Measurements from ENCODE around the gene ZNF547. TPM values are rescaled to one million over a fixed set of nuclear protein-coding genes. Genes with fewer than 3 reads are reported as not detected.
A peak's percentile ranks its signal among the peaks of the same experiment; 100 is the strongest.

ZNF547 gene
- not detected for total RNA-seq

- intact Hi-C loops (cut with DNase I) = loop anchor here (1.0 to 2.0 kb wide), 7 partner anchors 26 to 164 kb away; partner anchors contain the start of genes ZNF17, ZNF460, ZNF543 and ZNF548
- no peak for TF ChIP-seq CTCF (IDR thresholded peaks at IDR 0.05)
- DNase-seq (ENCODE audit: low spot score in 2 of 2) = peak; percentile 99 to 100
- Histone ChIP-seq H3K4me1 (no peaks in the 10 kb centered on the region), H3K27ac (peak within 1 kb of the TSS; percentile 95), H3K9me3 (peaks cover 35 to 73% of the 10 kb centered on the region in 2 donors), H3K36me3 (peaks cover 10 to 22% of the 10 kb centered on the region in 2 donors), H3K4me3 (peak within 1 kb of the TSS; percentile 79 to 87), H3K27me3 (no peaks in the 10 kb centered on the region)
Observed at GRCh38 chr19:57362997-57363687, at the start of gene ZNF547, which contains the start of gene TRAPPC2B. ZNF547 (plus strand) TSS chr19:57363551; CDS start chr19:57368556, 5,005 bp downstream. TRAPPC2B (plus strand) TSS chr19:57363551; CDS start chr19:57364834, 1,283 bp downstream.

GRCh38 chr19:57314146-57314545 lies 49.2 kb upstream of the ZNF547 start:
- Histone ChIP-seq H3K9me3 (peaks cover 0 to 31% of the 10 kb centered on the region in 2 donors), H3K4me3 (no peak overlapping the region), H3K27ac (no peak overlapping the region), H3K4me1 (no peaks in the 10 kb centered on the region), H3K27me3 (no peaks in the 10 kb centered on the region), H3K36me3 (no peaks in the 10 kb centered on the region)
- DNase-seq (ENCODE audit: low spot score in 2 of 2) = no peak
- TF ChIP-seq CTCF (IDR thresholded peaks at IDR 0.05) = no peak
- intact Hi-C loops (cut with DNase I) = no loop called here

- Histone ChIP-seq H3K9me3 (peaks cover under 1 to 24% of the 10 kb centered on the region in 2 donors), H3K27ac (no peak overlapping the region), H3K4me3 (no peak overlapping the region), H3K27me3 (no peaks in the 10 kb centered on the region), H3K36me3 (peaks cover 0 to under 1% of the 10 kb centered on the region in 2 donors), H3K4me1 (peaks cover 0 to 6% of the 10 kb centered on the region in 2 donors)
- no peak for TF ChIP-seq CTCF (IDR thresholded peaks at IDR 0.05)
- intact Hi-C loops (cut with DNase I) = no loop called here
- no peak for DNase-seq (ENCODE audit: low spot score in 2 of 2)
Observed at GRCh38 chr19:57317503-57317902, 45.8 kb upstream of the ZNF547 start.

GRCh38 chr19:57319869-57320179 lies 43.5 kb upstream of the ZNF547 start:
- intact Hi-C loops (cut with DNase I) = loop anchor here (1.0 to 2.0 kb wide), 2 partner anchors 39 to 43 kb away; partner anchors contain the start of genes TRAPPC2B, ZNF460 and ZNF547
- Histone ChIP-seq H3K27me3 (no peaks in the 10 kb centered on the region), H3K27ac (peak overlapping the region; percentile 82 to 87), H3K4me1 (peaks cover 0 to 6% of the 10 kb centered on the region in 2 donors), H3K9me3 (peaks cover 20 to 33% of the 10 kb centered on the region in 2 donors), H3K4me3 (peak overlapping the region; percentile 65 to 69), H3K36me3 (peaks cover 16 to 20% of the 10 kb centered on the region in 2 donors)
- no peak for DNase-seq (ENCODE audit: low spot score in 2 of 2)
- no peak for TF ChIP-seq CTCF (IDR thresholded peaks at IDR 0.05)

GRCh38 chr19:57320180-57321084 lies 42.9 kb upstream of the ZNF547 start, which contains the start of gene ZNF543:
ZNF543 (plus strand) TSS chr19:57320472; CDS start chr19:57320854, 382 bp downstream.
- H3K27me3 ChIP-seq = no peaks in the 10 kb centered on the region
- peaks cover 20 to 37% of the 10 kb centered on the region in 2 donors for H3K9me3 ChIP-seq
- peaks cover 22 to 26% of the 10 kb centered on the region in 2 donors for H3K36me3 ChIP-seq
- H3K4me3 ChIP-seq = peak within 1 kb of the TSS; percentile 65 to 69
- peaks cover 0 to 6% of the 10 kb centered on the region in 2 donors for H3K4me1 ChIP-seq
- intact Hi-C loops (cut with DNase I) = loop anchor here (1.0 to 2.0 kb wide), 2 partner anchors 40 to 43 kb away; partner anchors contain the start of genes TRAPPC2B, ZNF460 and ZNF547
- H3K27ac ChIP-seq = peak within 1 kb of the TSS; percentile 82 to 87
- TF ChIP-seq CTCF (IDR thresholded peaks at IDR 0.05) = no peak
- peak; percentile 82 to 95 for DNase-seq (ENCODE audit: low spot score in 2 of 2)

Measured in ascending aorta (tissue), 2 donors.